CD14-positive monocyte (primary cell): ENCODE data around the gene GPR183. TPM values are rescaled to one million over a fixed set of nuclear protein-coding genes. Genes with fewer than 3 reads are reported as not detected.
A peak's percentile ranks its signal among the peaks of the same experiment; 100 is the strongest.

ENCODE experiments used
- DNase-seq, 3 donors: peaks; one replicate each; pipeline ENCODE4 v3.0.0-alpha.2; 2011 to 2022
- H2AFZ ChIP-seq: 2 replicates; pipeline ENCODE4 v1.6.0; 2012; ENCODE audit warnings: mild to moderate bottlenecking, low read depth, low read length, inconsistent platforms; ENCODE audit not compliant: insufficient read depth, poor library complexity, severe bottlenecking
- H3K27ac ChIP-seq, 2 donors: 1 replicate in 1 of 2; 2 replicates in 1 of 2; pipeline ENCODE4 v1.5.1; 2012 to 2013; ENCODE audit warnings: low read length in 2 of 2, control low read depth in 1 of 2, inconsistent platforms in 1 of 2, low read depth in 1 of 2, mild to moderate bottlenecking in 1 of 2
- H3K27me3 ChIP-seq, 2 donors: one replicate each; pipeline versions ENCODE4 v1.6.0 to v1.6.1; 2011 to 2013; ENCODE audit warnings: low read length in 2 of 2; ENCODE audit not compliant: control insufficient read depth in 2 of 2, insufficient read depth in 2 of 2
- H3K36me3 ChIP-seq, 2 donors: replicated peaks in 1 of 2; 1 replicate in 1 of 2; 2 replicates in 1 of 2; pipeline versions ENCODE4 v1.5.1 to v1.6.1; 2012 to 2013; ENCODE audit warnings: low read length in 2 of 2, control low read depth in 1 of 2, inconsistent platforms in 1 of 2, mild to moderate bottlenecking in 1 of 2; ENCODE audit not compliant: insufficient read depth in 2 of 2, control insufficient read depth in 1 of 2
- H3K4me1 ChIP-seq, 2 donors: 1 replicate in 1 of 2; 2 replicates in 1 of 2; pipeline versions ENCODE4 v1.5.1 to v1.6.1; 2012 to 2013; ENCODE audit warnings: low read length in 2 of 2, control low read depth in 1 of 2, inconsistent platforms in 1 of 2, mild to moderate bottlenecking in 1 of 2, moderate library complexity in 1 of 2; ENCODE audit not compliant: insufficient read depth in 2 of 2, control insufficient read depth in 1 of 2
- H3K4me2 ChIP-seq: replicated peaks from 2 replicates; pipeline ENCODE3; 2012; ENCODE audit warnings: low read length, moderate library complexity, mild to moderate bottlenecking; ENCODE audit not compliant: poor library complexity, severe bottlenecking; ENCODE audit errors: extremely low read depth
- H3K4me3 ChIP-seq, 3 experiments: fragments of 200-600 bp in 1 of 3; sonication (generic) in 1 of 3; replicated peaks in 1 of 3; 1 replicate in 2 of 3; 2 replicates in 1 of 3; pipeline ENCODE4 v1.5.1; 2011 to 2013; ENCODE audit warnings: low read length in 3 of 3, mild to moderate bottlenecking in 3 of 3, control low read depth in 2 of 3, low read depth in 2 of 3, inconsistent platforms in 1 of 3, moderate library complexity in 1 of 3
- H3K79me2 ChIP-seq: 2 replicates; pipeline ENCODE4 v1.6.0; 2012; ENCODE audit warnings: mild to moderate bottlenecking, control low read depth, inconsistent platforms, low read length, moderate library complexity; ENCODE audit not compliant: insufficient read depth
- H3K9ac ChIP-seq: 2 replicates; pipeline ENCODE4 v1.6.0; 2017; ENCODE audit warnings: low read length, mild to moderate bottlenecking; ENCODE audit not compliant: insufficient read depth, poor library complexity, severe bottlenecking
- H3K9me3 ChIP-seq, 2 donors: replicated peaks in 1 of 2; 1 replicate in 1 of 2; 2 replicates in 1 of 2; pipeline versions ENCODE4 v1.5.1 to v1.6.1; 2012 to 2013; ENCODE audit warnings: low read length in 2 of 2, control low read depth in 1 of 2; ENCODE audit not compliant: control insufficient read depth in 1 of 2, insufficient read depth in 1 of 2
- H4K20me1 ChIP-seq: 2 replicates; pipeline ENCODE4 v1.6.0; 2012; ENCODE audit warnings: mild to moderate bottlenecking, low read length, control low read depth, moderate library complexity; ENCODE audit not compliant: insufficient read depth
- H3K27ac Mint-ChIP-seq, 7 donors: one replicate each; pipeline ENCODE4 v1.8.0; 2020; ENCODE audit warnings: mild to moderate bottlenecking in 7 of 7, mixed read lengths in 7 of 7, moderate library complexity in 6 of 7, inconsistent platforms in 2 of 7
- H3K27me3 Mint-ChIP-seq, 3 donors: one replicate each; pipeline ENCODE4 v1.8.0; 2021 to 2022; ENCODE audit warnings: low read depth in 3 of 3, mild to moderate bottlenecking in 3 of 3, mixed read lengths in 3 of 3, moderate library complexity in 3 of 3, inconsistent platforms in 1 of 3
- H3K36me3 Mint-ChIP-seq, 2 donors: one replicate each; pipeline ENCODE4 v1.8.0; 2020; ENCODE audit warnings: mixed read lengths in 2 of 2, inconsistent platforms in 1 of 2, mild to moderate bottlenecking in 1 of 2
- H3K4me1 Mint-ChIP-seq: one replicate; pipeline ENCODE4 v1.8.0; 2020; ENCODE audit warnings: mild to moderate bottlenecking, mixed read lengths
- H3K4me3 Mint-ChIP-seq, 2 donors: one replicate each; pipeline ENCODE4 v1.8.0; 2020; ENCODE audit warnings: mild to moderate bottlenecking in 2 of 2, mixed read lengths in 2 of 2, moderate library complexity in 1 of 2
- H3K9me3 Mint-ChIP-seq, 7 donors: one replicate each; pipeline ENCODE4 v1.8.0; 2020 to 2022; ENCODE audit warnings: mixed read lengths in 7 of 7, mild to moderate bottlenecking in 6 of 7, moderate library complexity in 6 of 7, inconsistent platforms in 2 of 7
- WGBS: methylation state at CpG from one replicate; pipeline ENCODE4 v1.1.5; 2013; ENCODE audit warnings: missing lambda C conversion rate; ENCODE audit not compliant: insufficient coverage; 5-methylcytosine and 5-hydroxymethylcytosine counted together
- intact Hi-C, 2 donors: fragments of 100-400 bp; cut with micrococcal nuclease; formaldehyde crosslinking; loops; one replicate each; pipeline versions ENCODE4 v1.15.0 to v1.15.1; 2023
- polyA plus RNA-seq, 3 donors: library from polyadenylated mRNA; depleted of rRNA in 1 of 3; unstranded in 2 of 3; stranded (reverse) in 1 of 3; fragments of 300-500 nt in 2 of 3; fragments of >200 nt in 1 of 3; fragmentation: Illumina TruSeq in 2 of 3; gene quantifications; 1 replicate in 2 of 3; 2 replicates in 1 of 3; pipeline ENCODE4 v1.2.3, GENCODE V29; 2012 to 2021
- TF ChIP-seq, protein P1 (sequence below): fragments of 200-600 bp; IDR thresholded peaks from one replicate; pipeline ENCODE4 v1.8.0; 2022; ENCODE audit warnings: antibody characterized with exemption, mild to moderate bottlenecking

GPR183 gene
- polyA plus RNA-seq, 3 donors = 190 to 459 (median 288) TPM

DNA sequence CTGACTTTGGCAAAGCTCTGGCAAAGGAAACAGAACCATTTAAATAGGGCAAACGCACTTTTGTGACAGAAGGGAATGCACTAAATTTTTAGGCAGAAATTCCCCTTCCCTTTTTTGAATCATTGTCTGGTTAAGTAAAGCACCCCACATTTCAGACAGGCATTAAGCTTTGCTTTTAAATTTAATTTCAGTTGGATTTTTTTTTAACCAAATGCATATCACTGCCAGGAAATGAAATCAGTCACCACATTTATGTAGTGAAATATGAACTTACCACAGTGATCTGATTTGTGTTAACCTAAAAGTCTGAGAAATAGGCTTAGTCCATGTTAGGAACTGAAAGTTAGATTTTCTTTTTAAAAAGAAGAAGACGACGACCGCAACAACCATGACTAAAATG lies 10.8 kb downstream of the GPR183 start:
- peak overlapping the region; percentile 60 to 85 for H3K4me3 Mint-ChIP-seq
- H3K27me3 Mint-ChIP-seq = no peaks in the 10 kb centered on the region
- H2AFZ ChIP-seq = no peak overlapping the region
- peak; percentile 37 to 49 (median 48) for DNase-seq
- no peaks in the 10 kb centered on the region for H3K9me3 ChIP-seq
- peak overlapping the region; percentile 11 for H3K9ac ChIP-seq
- WGBS = no CpG with 5 or more reads among the region's 4 CpGs
- H3K4me1 Mint-ChIP-seq = peaks cover 61% of the 10 kb centered on the region
- H3K36me3 Mint-ChIP-seq = peaks cover 20 to 28% of the 10 kb centered on the region in 2 donors
- peaks cover 2 to 13% of the 10 kb centered on the region in 2 donors for H3K36me3 ChIP-seq
- TF ChIP-seq, protein P1, sequence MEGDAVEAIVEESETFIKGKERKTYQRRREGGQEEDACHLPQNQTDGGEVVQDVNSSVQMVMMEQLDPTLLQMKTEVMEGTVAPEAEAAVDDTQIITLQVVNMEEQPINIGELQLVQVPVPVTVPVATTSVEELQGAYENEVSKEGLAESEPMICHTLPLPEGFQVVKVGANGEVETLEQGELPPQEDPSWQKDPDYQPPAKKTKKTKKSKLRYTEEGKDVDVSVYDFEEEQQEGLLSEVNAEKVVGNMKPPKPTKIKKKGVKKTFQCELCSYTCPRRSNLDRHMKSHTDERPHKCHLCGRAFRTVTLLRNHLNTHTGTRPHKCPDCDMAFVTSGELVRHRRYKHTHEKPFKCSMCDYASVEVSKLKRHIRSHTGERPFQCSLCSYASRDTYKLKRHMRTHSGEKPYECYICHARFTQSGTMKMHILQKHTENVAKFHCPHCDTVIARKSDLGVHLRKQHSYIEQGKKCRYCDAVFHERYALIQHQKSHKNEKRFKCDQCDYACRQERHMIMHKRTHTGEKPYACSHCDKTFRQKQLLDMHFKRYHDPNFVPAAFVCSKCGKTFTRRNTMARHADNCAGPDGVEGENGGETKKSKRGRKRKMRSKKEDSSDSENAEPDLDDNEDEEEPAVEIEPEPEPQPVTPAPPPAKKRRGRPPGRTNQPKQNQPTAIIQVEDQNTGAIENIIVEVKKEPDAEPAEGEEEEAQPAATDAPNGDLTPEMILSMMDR = no peak
- H3K27me3 ChIP-seq = no peaks in the 10 kb centered on the region
- H3K27ac ChIP-seq = peak overlapping the region; percentile 25 to 82
- H3K79me2 ChIP-seq = peaks cover 92% of the 10 kb centered on the region
- H3K9me3 Mint-ChIP-seq = no peaks in the 10 kb centered on the region
- peaks cover 45% of the 10 kb centered on the region for H4K20me1 ChIP-seq
- H3K27ac Mint-ChIP-seq = peak overlapping the region; percentile 89 to 95 (median 92)
- peak overlapping the region; percentile 58 for H3K4me2 ChIP-seq
- H3K4me3 ChIP-seq = peak overlapping the region; percentile 4 to 53 (median 36)
- H3K4me1 ChIP-seq = peaks cover 57 to 77% of the 10 kb centered on the region in 2 donors
- intact Hi-C loops = no loop called here

DNA sequence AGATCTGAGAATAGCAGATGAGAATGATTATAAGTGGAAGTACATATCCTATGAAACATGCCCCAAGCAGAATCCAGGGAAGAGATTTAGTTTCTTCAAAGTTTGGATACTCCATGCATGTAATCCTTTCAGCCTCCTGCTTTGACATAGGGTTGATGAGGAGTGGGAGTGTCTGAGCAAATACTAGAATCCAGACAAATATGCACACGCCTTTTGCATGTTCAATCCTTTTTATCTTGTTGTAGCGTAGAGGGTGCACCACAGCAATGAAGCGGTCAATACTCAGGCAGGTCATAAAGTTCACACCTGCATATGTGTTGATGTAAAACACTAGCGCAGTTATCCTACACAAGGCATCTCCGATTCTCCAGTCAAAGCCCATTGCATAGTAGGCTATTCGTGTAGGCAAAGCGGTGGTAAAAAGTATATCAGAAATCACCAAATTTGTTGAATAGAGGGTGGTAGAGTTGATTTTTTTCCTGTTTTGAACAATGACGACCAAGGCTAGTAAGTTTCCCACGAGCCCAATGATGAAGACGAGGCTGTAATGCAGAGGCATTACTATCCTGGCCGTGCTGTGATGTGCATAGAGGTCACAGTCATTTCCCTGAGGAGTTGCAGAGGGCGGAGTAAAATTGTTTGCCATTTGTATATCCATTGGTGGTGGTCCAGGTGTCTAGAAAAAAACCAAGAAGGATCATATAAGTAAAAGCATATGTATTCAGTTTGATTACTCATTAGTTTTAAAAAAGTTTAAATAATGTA lies 11.5 kb downstream of the GPR183 start:
- peak overlapping the region; percentile 58 for H3K4me2 ChIP-seq

More for the DNA sequence above, 11.5 kb downstream of the GPR183 start:
- Mint-ChIP-seq H3K36me3 (peaks cover 23 to 30% of the 10 kb centered on the region in 2 donors), H3K9me3 (no peaks in the 10 kb centered on the region), H3K27ac (peak overlapping the region; percentile 43 to 93 (median 87)), H3K4me3 (no peak overlapping the region), H3K4me1 (peaks cover 67% of the 10 kb centered on the region), H3K27me3 (no peaks in the 10 kb centered on the region)
- DNase-seq = no peak
- H4K20me1 ChIP-seq = peaks cover 41% of the 10 kb centered on the region
- peaks cover 2 to 13% of the 10 kb centered on the region in 2 donors for H3K36me3 ChIP-seq
- H3K4me1 ChIP-seq = peaks cover 64 to 83% of the 10 kb centered on the region in 2 donors
- peak overlapping the region in 1 of 2 donors; percentile 82 for H3K27ac ChIP-seq
- 100% methylated on average over 7 of the region's 12 CpGs for WGBS
- peak overlapping the region in 1 of 3 experiments; percentile 53 for H3K4me3 ChIP-seq
- H3K9me3 ChIP-seq = no peaks in the 10 kb centered on the region
- no peak overlapping the region for H2AFZ ChIP-seq
- no peak overlapping the region for H3K9ac ChIP-seq
- TF ChIP-seq, protein P1 = no peak
- H3K27me3 ChIP-seq = no peaks in the 10 kb centered on the region
- peaks cover 92% of the 10 kb centered on the region for H3K79me2 ChIP-seq
- intact Hi-C loops = no loop called here
